HG02970 (cell line): Measurements from ENCODE around the gene KRTAP22-1.

Experiments used
- ATAC-seq: cut with Tn5 transposase; IDR thresholded peaks from one replicate; pipeline ENCODE4 v1.9.1; 2021; ENCODE audit warnings: mild to moderate bottlenecking, moderate library complexity, moderate number of reproducible peaks; ENCODE audit not compliant: unreplicated experiment, low FRiP score

KRTAP22-1 gene

DNA sequence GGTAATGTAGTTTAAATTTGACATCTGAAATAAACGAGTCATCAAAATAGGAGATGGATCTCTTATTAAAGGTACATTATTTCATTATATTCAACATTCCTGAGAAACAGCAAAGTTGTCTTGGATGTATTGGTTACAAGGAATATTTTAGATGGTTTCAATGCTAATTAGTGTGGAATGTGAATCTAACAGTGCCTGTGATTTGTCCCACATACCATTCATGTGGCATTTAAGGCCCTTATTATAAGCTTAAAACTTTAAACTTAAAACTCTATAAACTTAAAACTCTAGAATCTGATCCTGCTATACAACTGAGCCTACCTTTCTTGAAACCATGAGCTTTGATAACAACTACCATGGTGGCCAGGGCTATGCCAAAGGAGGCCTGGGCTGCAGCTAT, at the start of gene KRTAP22-1:
Gene KRTAP22-1, plus strand, starts transcription at position 301 of the 400 bp plus-strand sequence.
- ATAC-seq: no peak

DNA sequence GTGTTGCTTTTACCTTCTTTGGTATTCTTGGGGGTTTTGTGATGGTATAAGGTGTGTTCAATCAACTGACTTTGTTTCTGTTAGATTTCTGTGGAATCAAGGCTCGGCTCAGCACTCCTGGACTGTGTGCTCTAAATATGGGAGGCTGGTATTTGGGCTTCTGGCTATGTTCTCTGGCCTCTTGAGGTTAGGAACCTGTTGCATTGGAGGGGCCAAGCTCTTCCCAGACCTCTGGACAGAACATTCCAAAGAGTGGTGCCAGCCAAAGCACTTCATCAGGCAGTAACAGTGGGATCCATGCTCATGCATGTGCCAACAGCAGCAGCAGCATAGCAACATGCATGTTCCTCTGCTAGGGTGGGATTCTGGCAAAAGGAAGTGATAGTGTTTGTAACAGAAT, 48.1 kb upstream of the KRTAP22-1 start:
- ATAC-seq: no peak

GRCh38 chr21:30555095-30555494, 45.8 kb upstream of the KRTAP22-1 start:
- no peak for ATAC-seq

DNA sequence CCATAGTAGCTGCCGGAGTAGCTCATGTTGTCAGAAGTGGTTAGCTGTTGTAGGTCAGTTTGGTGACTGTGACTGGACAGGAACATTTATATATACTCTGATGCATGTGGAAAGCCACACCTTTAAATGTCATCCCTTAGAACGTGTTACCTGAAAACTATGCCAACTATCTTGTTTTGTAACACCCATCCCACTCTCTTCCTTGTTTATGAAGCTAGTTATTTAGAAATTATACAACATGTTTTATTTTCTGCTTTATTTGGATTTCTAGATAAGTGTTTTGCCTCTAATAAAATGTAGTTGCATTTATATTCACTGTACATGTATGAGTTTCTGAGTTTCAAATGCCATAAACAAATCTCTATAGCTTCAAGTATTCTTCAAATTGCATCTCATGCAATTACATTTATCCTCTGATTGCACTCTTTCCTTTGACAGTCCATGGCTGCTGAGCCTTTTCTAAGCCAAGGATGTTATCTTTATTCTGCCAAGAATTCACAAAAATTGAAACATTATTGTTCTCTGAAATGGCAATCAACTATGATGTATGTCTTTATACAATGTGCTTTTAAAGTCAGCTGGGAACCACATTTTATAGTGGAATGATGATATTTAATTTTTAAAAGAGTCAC, 39.5 kb upstream of the KRTAP22-1 start, which contains the start of gene KRTAP19-7:
Gene KRTAP19-7, minus strand, starts transcription at position 51 of the 632 bp plus-strand sequence. Its CDS starts 25 bp downstream, at position 26.
- no peak for ATAC-seq

DNA sequence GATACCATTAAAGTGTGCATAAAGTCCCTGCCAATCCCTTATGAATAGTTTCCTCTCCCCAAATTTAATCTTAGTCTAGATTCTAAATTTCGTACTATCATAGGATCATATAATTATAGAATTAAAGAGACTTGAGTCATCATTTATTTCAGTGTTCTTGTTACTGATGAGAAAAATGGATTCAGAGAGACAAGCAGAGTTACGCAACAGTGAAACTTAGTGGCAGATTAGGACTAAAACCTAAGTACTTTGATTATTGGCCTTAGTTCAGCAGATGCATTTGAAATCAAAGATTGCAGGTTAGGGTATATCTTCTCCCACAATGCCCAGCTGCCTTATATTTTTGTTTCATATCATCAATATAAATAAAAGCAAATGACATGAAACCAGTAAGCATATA, 38.9 kb upstream of the KRTAP22-1 start:
- no peak for ATAC-seq

DNA sequence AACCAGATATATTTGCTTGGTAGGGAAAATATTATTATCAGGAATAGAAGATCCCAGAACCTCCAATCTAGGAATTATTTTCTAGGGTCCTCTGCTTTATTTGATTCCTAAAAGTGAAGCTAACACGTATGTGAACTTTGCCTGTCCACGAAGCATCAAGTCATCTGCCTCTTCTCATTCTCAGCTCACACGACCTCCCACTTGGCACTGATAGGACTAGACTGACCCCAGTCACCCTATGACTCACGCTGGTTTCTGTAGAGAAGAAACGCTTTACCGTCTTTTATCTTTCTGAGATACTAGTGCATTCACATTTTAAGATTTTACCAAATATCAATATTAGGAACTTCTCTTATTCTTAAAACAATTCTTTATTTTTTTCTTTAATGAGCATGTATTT, 37.8 kb upstream of the KRTAP22-1 start:
- ATAC-seq: no peak

- ATAC-seq: no peak
Observed at GRCh38 chr21:30563630-30564029, 37.3 kb upstream of the KRTAP22-1 start.

DNA sequence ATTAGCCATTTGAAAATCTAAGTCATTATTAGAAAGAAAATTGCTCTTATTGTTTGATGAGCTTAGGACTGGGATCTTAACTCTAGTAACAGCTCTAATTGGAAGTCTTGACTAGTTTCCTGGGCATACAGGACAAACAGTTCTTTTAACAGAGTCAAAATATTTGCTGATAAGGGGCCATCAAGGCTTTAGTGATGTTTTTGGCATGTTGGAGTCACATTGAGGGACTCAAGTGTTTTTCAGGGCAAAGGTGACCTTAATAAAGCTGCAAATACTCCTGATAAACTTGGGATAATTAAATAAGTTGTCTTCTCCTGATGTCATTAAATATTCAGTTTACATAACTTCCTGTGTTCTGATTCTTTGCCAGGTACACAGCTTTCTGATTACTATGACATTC, 33.3 kb upstream of the KRTAP22-1 start:
- ATAC-seq: no peak

DNA sequence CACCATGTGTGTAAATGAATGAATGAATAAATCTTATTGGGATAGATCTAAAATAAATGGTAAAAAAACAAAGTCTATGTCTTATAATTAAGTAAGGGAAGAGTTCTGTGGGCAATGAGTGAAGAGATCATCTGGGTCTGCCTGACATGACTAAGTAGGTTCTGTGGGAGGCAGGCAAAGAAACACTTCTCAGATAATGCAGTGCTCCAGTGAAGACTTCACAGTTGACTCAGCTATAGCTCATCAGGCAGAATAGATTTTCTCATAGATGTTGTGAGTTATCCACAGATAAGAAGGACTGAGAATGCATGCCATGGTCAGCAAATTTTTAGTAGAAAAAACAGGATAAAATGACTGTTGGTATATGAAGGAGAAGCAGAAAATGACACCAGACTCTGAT, 23.1 kb upstream of the KRTAP22-1 start:
- no peak for ATAC-seq

DNA sequence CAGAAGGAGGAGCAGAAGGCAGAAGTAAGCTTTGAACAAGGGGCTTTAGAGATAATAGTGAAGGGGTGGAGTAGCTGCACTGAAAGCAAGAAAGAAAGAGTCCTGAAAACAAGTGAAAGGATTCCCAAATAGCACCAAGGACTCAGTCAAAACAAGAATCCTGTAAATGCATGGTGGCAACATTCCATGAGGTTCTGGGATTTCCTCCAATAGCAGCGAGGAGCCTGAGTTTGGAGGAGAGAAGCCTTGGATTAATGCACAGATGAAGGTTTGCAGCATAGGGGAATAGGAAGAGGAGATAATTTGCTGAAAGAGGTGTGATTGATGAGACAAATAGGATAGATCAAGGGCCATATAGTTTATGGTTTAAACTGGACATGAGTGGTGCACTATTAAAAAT, 21.5 kb upstream of the KRTAP22-1 start:
- ATAC-seq: no peak

DNA sequence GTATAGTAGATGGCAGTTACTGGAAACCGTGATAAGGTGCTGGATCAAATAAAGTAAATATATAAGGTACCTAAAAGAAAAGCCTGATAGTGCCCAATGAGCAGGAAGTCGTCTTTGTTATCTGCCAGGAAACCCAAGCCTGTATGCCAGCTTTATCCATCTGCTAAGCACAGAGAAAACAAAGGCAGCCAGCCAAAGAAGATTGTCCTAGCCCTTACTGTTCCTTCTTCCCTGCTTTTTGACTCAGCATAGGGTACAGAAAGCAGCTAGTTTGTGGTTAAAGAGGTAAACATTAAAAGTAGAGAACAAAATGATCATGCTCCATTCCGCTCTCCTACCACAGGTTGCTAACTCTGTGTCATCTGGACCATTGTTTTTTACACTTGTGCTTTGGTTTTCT, 20.8 kb upstream of the KRTAP22-1 start:
- ATAC-seq: no peak

- no peak for ATAC-seq
Observed at GRCh38 chr21:30582870-30583269, 18.0 kb upstream of the KRTAP22-1 start.

GRCh38 chr21:30590297-30590696, 10.6 kb upstream of the KRTAP22-1 start, which contains the start of gene KRTAP22-2:
Gene KRTAP22-2, minus strand, starts transcription at chr21:30590397.
- ATAC-seq: no peak

- no peak for ATAC-seq
Observed at GRCh38 chr21:30592140-30592539, 8.7 kb upstream of the KRTAP22-1 start, which contains the start of gene KRTAP6-3. Gene KRTAP6-3, plus strand, starts transcription at chr21:30592440. Its CDS starts 6 bp downstream, at chr21:30592446.

GRCh38 chr21:30598802-30599201, 2.1 kb upstream of the KRTAP22-1 start, which contains the start of gene KRTAP6-2:
Gene KRTAP6-2, minus strand, starts transcription at chr21:30598902. Its CDS starts 28 bp downstream, at chr21:30598874.
- ATAC-seq: no peak

DNA sequence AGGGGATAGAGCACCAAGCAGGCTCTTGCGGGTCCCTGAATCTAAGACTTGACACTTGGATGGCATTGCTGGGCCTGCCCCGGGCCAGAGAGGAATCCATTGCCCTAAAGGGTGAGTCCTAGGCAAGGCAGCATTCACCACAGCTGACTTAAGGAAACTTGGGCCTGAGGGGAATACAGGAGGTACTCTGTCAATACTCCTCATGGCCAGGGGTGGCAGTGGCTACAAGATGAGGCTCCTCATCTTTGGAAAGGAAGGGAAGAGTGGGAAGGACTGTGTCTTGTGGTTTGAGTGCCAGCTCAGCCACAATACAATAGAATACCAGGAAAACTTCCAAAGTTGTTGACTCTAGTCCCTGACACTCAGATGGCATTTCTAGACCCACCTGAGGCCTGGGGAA, 5.1 kb downstream of the KRTAP22-1 start:
- ATAC-seq: no peak

DNA sequence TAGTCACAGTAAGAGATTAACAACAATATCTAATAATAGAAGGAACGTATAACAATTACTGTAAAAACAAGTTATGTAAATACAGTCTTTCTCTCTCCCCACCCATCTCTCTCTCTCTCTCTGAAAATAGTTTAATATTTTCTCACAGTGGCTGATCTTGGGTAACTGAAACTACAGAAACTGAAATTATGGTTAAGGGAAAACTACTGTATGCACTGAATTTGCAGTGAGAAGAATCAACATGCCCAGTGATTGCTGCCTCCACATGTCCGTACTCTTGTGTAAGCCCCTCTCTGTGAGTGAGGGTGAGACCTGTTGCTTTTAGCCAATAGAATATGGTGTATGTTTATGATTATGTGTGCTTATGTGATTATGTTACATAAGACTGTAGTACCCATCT, 11.2 kb downstream of the KRTAP22-1 start:
- no peak for ATAC-seq

DNA sequence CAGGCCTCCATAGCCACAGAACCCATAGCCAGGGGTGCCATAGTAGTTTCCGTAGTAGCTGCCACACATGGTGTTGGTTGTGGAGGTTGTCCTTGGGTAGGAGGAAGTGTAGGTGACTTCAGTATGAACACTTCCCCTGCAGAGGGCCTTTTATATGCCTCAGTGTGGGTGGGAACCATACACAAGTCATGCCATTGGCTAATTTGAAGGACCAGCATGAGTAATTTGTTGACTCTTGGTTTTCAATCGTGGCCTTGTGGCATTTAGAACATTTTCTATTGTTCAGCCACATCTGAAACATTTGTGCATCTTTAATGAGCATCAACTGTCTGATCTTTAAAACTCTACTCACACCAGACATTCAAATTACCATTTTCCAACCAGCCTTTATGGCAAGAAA, 12.9 kb downstream of the KRTAP22-1 start, which contains the start of gene KRTAP6-1:
Gene KRTAP6-1, minus strand, starts transcription at position 95 of the 400 bp plus-strand sequence. Its CDS starts 26 bp downstream, at position 69.
- no peak for ATAC-seq

GRCh38 chr21:30615199-30615598, 14.3 kb downstream of the KRTAP22-1 start:
- ATAC-seq: no peak

- ATAC-seq: no peak
Observed at GRCh38 chr21:30616125-30616524, 15.2 kb downstream of the KRTAP22-1 start, which contains the start of gene KRTAP20-1. Gene KRTAP20-1, plus strand, starts transcription at chr21:30616425. Its CDS starts 30 bp downstream, at chr21:30616455.

DNA sequence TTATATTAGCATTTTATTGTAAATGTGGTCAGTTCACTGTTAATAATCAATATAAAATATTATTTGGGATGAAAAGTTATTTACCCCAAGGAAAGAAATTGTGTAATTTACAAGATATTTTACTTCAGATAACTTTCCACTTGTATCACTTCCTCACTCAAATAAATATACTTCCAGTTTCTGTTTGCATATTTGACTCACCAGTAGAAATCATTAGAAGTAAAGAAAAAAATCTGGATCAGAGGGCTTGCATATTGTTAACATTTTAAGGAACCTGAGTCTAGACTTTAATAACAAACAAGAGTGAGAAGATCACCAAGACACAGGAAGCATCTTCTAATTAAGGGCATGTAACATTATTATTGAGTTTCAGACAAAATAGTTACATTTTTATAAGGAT, 19.2 kb downstream of the KRTAP22-1 start:
- no peak for ATAC-seq

- no peak for ATAC-seq
Observed at GRCh38 chr21:30620522-30620921, 19.6 kb downstream of the KRTAP22-1 start, which contains the start of gene KRTAP20-4. Gene KRTAP20-4, plus strand, starts transcription at chr21:30620627.
